IPS-11a (cell line): Measurements from ENCODE around the gene KCNA2.

Source experiments
- H3K4me3 ChIP-seq: one replicate; pipeline ENCODE4 v1.5.1; 2013; ENCODE audit warnings: low read depth, low read length, control low read depth

KCNA2 gene

DNA sequence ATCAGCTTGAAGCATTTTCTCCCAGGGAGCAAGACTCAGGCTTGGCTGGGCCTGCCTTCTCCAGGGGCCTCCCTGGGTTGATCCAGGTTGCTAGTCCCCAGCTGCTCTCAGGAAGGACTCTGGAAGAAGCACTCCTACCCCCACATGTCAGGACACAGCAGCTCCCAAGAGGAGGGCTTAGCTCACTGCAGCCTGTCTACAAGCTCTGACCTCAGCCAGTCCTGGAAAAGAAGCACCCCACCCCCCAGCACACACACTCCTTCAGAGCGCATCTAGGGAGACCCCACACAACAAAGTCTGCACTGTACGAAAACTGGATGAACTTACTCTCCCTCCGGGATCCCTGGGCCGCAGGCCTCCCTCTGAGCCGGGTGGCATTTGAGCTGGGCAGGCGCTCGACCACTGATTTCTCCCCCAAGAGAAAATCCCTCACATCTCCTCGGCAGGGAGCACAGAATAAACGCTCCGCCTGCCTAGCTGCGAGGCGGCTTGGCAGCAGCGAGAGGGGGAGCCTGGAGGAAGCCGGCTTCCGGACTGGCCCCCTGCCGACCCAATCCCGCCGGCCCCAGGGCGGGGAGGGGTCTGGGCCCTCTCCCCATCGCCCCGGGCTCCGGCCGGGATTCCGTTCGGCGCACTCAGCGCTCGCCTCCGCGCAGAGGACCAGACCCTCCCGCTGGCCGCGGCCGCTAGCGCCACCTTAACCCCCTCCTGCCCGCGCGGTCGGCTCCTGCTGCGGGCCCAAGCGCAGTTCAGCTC lies at the start of gene KCNA2:
KCNA2 (minus strand) TSS at position 458 of the 756 bp plus-strand sequence. CDS start 1,576 bp downstream, outside the sequence.
- H3K4me3 ChIP-seq, result peak within 1 kb of the TSS; percentile 56

DNA sequence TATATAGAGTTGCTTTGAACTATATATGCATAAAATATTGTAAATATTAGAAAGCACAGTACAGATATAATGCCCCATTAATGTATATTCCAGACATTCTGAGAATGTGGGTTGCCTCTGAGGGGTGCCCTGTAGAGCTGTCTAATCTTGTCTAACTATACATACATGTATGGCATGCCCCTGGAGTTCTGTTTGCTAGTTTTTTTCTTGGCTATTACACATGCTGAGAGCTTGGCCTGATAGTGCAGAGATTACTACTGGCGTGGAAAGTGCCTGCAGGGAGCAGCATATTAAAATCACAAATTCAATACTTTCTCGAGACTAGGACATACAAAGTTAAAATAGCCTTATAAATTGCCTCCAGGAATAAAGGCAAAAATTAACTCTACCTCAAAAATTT lies 44.5 kb upstream of the KCNA2 start:
- no peak overlapping the region for H3K4me3 ChIP-seq

- H3K4me3 ChIP-seq, result no peak overlapping the region
Measured at GRCh38 chr1:110648417-110648816, 42.3 kb upstream of the KCNA2 start.

- H3K4me3 ChIP-seq, result no peak overlapping the region
Measured at GRCh38 chr1:110647254-110647891, 41.2 kb upstream of the KCNA2 start.

DNA sequence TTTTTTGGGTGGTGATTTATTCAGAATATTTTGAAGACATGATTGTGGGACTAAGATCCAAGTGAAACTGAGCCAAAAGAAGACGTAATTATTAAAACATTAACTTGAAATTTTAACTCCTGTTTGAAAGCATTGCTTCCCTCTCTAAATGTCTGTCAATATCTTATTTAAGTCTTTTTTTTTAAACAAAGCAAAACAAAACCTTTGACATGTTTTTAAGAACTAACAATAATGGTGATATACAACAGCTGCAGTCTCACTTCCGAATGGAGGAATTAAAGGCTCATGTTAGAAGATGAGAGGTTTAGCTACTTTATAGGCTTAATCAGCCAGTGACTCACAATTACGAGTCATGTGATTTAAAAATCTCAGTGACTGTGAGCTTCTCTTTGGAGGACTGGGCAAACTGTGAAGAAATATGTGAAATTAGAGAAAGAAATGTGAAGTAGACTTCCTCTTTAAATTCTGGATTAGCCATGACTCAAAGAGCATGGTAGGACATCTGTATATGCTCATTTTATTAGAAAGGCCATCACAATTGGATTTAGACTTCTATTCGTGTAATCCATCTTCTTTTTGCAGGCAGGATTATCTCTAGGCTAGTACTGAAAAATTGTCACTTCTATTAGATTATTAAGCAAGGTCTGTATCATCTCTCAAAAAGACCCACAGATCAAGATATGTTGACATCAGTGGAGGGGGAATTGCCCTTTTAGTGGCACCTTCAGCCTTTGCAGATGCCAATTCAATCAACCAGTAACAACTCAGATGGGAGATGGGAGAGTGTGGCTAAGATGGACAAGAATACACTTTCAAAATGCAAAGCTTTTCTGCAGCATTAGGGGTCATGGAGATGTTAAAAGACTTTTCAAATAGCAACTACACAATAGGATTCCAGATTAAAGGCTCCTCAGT lies 39.9 kb upstream of the KCNA2 start:
- no peak overlapping the region for H3K4me3 ChIP-seq

GRCh38 chr1:110645211-110645610 lies 39.1 kb upstream of the KCNA2 start:
- no peak overlapping the region for H3K4me3 ChIP-seq

DNA sequence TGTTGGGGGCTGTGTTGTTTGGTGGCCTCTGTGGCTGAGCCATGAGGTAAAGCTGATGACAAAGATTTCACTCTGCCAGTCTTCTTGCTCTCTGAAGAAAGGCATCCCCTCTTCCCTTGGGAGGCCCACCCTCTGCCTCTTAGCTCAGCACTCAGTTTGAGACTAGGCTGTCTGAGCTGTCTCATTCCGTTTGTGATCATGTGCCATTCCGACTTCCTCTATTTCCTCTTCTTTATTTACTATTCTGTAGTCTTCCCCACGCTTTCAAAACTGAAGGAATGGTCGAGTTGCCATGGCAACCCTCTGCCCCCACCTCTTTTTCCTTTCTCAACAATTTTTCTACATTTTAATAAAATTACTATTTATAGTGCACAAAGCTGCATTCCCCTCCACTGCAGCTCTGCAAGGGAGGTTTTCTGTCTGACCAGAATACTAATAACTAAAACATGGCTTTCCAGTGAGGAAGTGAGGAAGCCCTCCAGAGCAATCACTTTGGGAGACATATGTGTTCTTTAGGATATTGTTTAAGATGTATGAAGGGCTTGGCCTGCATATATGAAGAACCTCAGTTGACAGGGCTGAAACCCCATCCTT lies 37.8 kb upstream of the KCNA2 start:
- H3K4me3 ChIP-seq, result no peak overlapping the region

- H3K4me3 ChIP-seq, result no peak overlapping the region
Measured at GRCh38 chr1:110639724-110640386, 33.7 kb upstream of the KCNA2 start.

DNA sequence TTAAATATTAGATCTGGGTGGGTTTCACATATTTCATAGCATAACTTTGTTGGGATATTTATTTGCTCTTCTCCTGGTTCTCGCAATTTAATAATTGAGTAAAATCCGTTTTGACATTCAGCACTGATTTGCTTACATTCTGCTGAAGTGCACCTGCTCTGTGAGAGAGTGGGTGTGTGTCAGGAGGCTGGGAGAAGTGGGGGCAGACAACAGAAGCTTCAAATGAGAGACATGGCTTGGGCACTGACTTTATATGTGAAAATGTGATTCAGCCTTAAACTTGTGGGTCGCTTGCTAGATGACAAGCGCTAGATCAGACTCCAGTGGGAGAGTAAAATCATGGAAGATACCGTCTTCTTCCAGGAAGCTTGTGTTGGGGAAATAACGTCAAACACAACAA lies 32.4 kb upstream of the KCNA2 start:
- H3K4me3 ChIP-seq, result no peak overlapping the region

GRCh38 chr1:110638058-110638457 lies 31.9 kb upstream of the KCNA2 start:
- H3K4me3 ChIP-seq, result no peak overlapping the region

DNA sequence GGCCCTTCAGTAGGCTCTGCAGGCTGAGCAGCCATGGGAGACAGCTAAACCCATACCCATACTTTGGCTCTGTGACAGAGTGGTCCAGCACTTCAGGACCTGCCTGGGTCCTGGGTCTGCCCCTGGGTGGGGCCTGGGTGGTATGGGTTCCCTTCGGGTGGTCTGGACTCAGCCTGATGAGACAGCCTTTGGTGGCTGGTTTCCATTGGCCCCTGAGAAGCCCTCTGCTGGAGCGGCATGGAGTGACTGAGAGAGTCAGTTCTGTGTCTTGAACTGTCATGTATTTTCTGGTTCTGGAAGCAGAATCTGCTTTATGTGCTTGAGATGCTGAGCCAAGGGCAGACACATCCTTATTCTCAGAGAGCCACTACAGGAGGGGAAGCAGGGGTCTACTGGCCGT lies 31.3 kb upstream of the KCNA2 start:
- no peak overlapping the region for H3K4me3 ChIP-seq

DNA sequence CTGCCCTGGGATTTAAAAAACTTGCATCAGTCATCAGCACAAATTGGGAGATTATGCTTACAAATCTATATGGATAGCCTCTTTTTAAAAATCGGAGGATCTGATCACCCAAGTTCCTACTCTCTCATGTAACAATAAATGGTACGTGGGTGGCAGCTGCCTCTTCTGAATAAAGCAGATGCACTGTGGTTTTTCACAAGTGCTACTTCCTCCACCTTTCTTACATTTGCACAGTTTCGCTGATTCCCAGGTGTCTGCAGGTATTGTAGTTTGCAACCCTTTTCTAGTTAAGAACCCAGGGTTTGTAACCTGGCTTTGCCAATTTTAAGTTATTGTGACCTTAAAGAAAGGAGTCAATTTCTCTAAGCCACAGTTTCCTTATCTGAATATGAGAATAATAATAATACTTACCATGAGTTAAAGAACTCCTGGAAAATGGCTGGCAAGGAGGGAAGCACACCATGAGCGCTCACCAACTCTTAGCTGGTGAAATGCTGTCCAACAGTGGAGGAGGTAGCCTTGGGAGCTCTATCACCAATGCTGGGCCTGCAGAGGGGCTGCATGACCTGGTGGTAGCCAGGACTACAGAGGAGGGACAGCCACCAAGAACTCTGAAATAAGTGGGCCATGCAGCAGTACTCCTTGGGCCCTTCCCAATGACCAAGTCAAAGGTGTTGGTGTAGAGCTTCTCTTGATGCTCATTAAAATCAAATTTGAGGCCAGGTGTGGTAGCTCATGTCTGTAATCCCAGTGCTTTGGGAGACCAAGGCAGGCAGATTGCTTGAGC lies 30.2 kb upstream of the KCNA2 start:
- no peak overlapping the region for H3K4me3 ChIP-seq

- no peak overlapping the region for H3K4me3 ChIP-seq
Measured at GRCh38 chr1:110635434-110635833, 29.3 kb upstream of the KCNA2 start.

- H3K4me3 ChIP-seq, result no peak overlapping the region
Measured at GRCh38 chr1:110634455-110635311, 28.5 kb upstream of the KCNA2 start.

- no peak overlapping the region for H3K4me3 ChIP-seq
Measured at GRCh38 chr1:110634086-110634454, 27.9 kb upstream of the KCNA2 start.

GRCh38 chr1:110633646-110634030 lies 27.5 kb upstream of the KCNA2 start:
- H3K4me3 ChIP-seq, result no peak overlapping the region

DNA sequence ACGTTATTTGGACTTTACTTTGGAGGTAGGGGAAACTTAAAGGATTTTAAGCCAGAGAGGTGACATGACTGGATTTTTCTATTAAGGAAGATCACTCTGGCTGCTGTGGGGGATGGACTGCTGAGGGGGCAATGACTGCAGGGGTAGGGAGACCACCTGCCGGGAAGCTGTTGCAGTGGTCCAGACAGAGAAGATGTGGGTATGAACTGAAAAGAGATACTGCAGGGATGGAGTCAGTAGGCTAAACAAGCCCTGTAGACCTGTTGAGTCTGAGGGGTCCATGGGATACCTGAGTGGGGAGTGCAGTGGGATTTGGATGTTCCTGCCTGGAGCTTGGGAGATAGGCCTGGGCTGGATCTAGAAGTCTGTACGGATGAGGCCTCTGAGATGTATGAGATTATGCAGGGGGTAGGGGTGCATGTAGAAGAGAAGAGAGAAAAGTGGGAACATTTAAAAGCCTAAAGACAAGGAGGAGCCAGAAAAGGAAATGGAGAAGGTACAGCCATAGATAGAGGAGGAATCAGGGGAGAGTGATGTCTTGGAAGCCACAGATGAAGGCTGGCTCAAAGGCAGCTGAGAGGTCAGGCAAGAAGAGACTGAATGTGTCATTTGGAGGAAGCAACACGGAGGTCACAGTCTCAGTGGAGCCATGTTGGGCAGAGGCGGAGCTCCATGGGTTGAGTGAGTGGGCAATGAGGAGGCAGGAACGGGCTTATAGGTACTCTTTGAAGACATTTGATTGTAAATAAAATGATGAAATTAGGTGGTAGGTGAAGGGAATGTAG lies 25.9 kb upstream of the KCNA2 start:
- no peak overlapping the region for H3K4me3 ChIP-seq
